Ishikawa (cell line): Measurements from ENCODE around the gene SF3B6.

Experiments
- CEBPB ChIP-seq: IDR thresholded peaks from 2 replicates; pipeline ENCODE4 v1.6.1; 2012
- CREB1 ChIP-seq: IDR thresholded peaks from 2 replicates; pipeline ENCODE4 v1.6.1; 2012; ENCODE audit warnings: low read depth
- EP300 ChIP-seq: IDR thresholded peaks from 2 replicates; pipeline ENCODE4 v1.6.1; 2012; ENCODE audit warnings: borderline replicate concordance
- FOXM1 ChIP-seq: IDR thresholded peaks from 2 replicates; pipeline ENCODE4 v1.6.1; 2012; ENCODE audit warnings: low read depth, borderline replicate concordance
- RAD21 ChIP-seq: IDR thresholded peaks from 2 replicates; pipeline ENCODE4 v1.6.1; 2012; ENCODE audit warnings: low read depth
- REST ChIP-seq: IDR thresholded peaks from 2 replicates; pipeline ENCODE4 v1.6.1; 2012; ENCODE audit warnings: low read depth, mild to moderate bottlenecking
- TAF1 ChIP-seq: IDR thresholded peaks from 2 replicates; pipeline ENCODE4 v1.6.1; 2012; ENCODE audit warnings: low read depth, mild to moderate bottlenecking
- TCF12 ChIP-seq: IDR thresholded peaks from 2 replicates; pipeline ENCODE4 v1.6.1; 2012; ENCODE audit warnings: low read depth
- TEAD4 ChIP-seq: IDR thresholded peaks from 2 replicates; pipeline ENCODE4 v1.6.1; 2012
- YY1 ChIP-seq: IDR thresholded peaks from 2 replicates; pipeline ENCODE4 v1.6.1; 2012; ENCODE audit warnings: low read depth
- TF ChIP-seq, protein P1 (sequence below): IDR thresholded peaks from 2 replicates; pipeline ENCODE4 v1.6.1; 2012
- TF ChIP-seq, protein P2 (sequence below): IDR thresholded peaks from 2 replicates; pipeline ENCODE4 v1.6.1; 2012

GRCh38 chr2:24052951-24053350, 23.2 kb downstream of the SF3B6 start:
- TF ChIP-seq RAD21 (no peak), CEBPB (no peak), TEAD4 (no peak), YY1 (no peak), EP300 (no peak), CREB1 (no peak), FOXM1 (no peak), TAF1 (no peak), TCF12 (no peak), REST (no peak)
- TF ChIP-seq, protein P1, sequence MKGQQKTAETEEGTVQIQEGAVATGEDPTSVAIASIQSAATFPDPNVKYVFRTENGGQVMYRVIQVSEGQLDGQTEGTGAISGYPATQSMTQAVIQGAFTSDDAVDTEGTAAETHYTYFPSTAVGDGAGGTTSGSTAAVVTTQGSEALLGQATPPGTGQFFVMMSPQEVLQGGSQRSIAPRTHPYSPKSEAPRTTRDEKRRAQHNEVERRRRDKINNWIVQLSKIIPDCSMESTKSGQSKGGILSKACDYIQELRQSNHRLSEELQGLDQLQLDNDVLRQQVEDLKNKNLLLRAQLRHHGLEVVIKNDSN = no peak
- TF ChIP-seq, protein P2, sequence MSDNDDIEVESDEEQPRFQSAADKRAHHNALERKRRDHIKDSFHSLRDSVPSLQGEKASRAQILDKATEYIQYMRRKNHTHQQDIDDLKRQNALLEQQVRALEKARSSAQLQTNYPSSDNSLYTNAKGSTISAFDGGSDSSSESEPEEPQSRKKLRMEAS = no peak
